Frontal cortex (tissue), 4 donors: Measurements from ENCODE around the gene VASP. TPM values are rescaled to one million over a fixed set of nuclear protein-coding genes. Genes with fewer than 3 reads are reported as not detected.

Experiments used
- DNase-seq, 2 donors: peaks; one replicate each; pipeline ENCODE4 v3.0.0; 2012; ENCODE audit warnings: low spot score in 2 of 2
- FAIRE-seq: peaks from 2 replicates; lab custom pipeline; 2012; peaks lifted over from hg19 to GRCh38; lab: Jason Lieb, UNC
- total RNA-seq: library from RNA; depleted of rRNA; stranded (reverse); fragments of >200 nt; gene quantifications from one replicate; pipeline ENCODE4 v1.2.3, GENCODE V29; 2014
- donor health status: control.
- donor health status: control.
- donor health status: control.

VASP gene
- total RNA-seq, 1 donor from 2014 or later = 9.0 TPM

GRCh38 chr19:45494261-45494916, 12.9 kb upstream of the VASP start:
- DNase-seq (no peak), FAIRE-seq (no peak)

- no peak for DNase-seq
- no peak for FAIRE-seq
These were observed 12.1 kb upstream of the VASP start for GRCh38 chr19:45495178-45495577.

- FAIRE-seq (no peak), DNase-seq (peak in 1 of 2 donors; percentile 55)
These were observed 10.8 kb upstream of the VASP start for GRCh38 chr19:45496349-45496953.

GRCh38 chr19:45497791-45498190, 9.5 kb upstream of the VASP start:
- DNase-seq (no peak), FAIRE-seq (no peak)

GRCh38 chr19:45498411-45499195, 8.7 kb upstream of the VASP start, which contains the start of gene PPM1N:
PPM1N (plus strand) TSS chr19:45498443; CDS start chr19:45498473, 30 bp downstream.
- FAIRE-seq = no peak
- peak; percentile 37 to 50 for DNase-seq

- no peak for FAIRE-seq
- peak in 1 of 2 donors; percentile 27 for DNase-seq
These were observed 7.8 kb upstream of the VASP start for GRCh38 chr19:45499196-45500180.

GRCh38 chr19:45500918-45501729, 6.2 kb upstream of the VASP start:
- no peak for FAIRE-seq
- DNase-seq = no peak

- no peak for FAIRE-seq
- DNase-seq = no peak
These were observed 5.6 kb upstream of the VASP start for GRCh38 chr19:45501730-45502014.

GRCh38 chr19:45502111-45502510, 5.2 kb upstream of the VASP start:
- FAIRE-seq (no peak), DNase-seq (no peak)

- FAIRE-seq (no peak), DNase-seq (no peak)
These were observed 3.4 kb upstream of the VASP start for GRCh38 chr19:45503909-45504308.

GRCh38 chr19:45505151-45505995, 1.9 kb upstream of the VASP start:
- DNase-seq = no peak

GRCh38 chr19:45505996-45506245, 1.4 kb upstream of the VASP start:
- FAIRE-seq (no peak), DNase-seq (no peak)

More at GRCh38 chr19:45505151-45505995, 1.9 kb upstream of the VASP start:
- no peak for FAIRE-seq

- FAIRE-seq = no peak
- DNase-seq = peak; percentile 92 to 93
These were observed 862 bp upstream of the VASP start for GRCh38 chr19:45506246-45506988.

GRCh38 chr19:45507872-45508416, 665 bp downstream of the VASP start:
- DNase-seq = no peak
- no peak for FAIRE-seq

GRCh38 chr19:45508417-45508860, 1.2 kb downstream of the VASP start:
- DNase-seq = no peak
- no peak for FAIRE-seq

GRCh38 chr19:45508861-45509691, 1.8 kb downstream of the VASP start:
- DNase-seq = peak in 1 of 2 donors; percentile 76
- FAIRE-seq = no peak

GRCh38 chr19:45509692-45510015, 2.4 kb downstream of the VASP start:
- no peak for FAIRE-seq
- no peak for DNase-seq
